Aorta (tissue), 5 donors: ENCODE measurements around the gene BAIAP2L2. TPM values are rescaled to one million over a fixed set of nuclear protein-coding genes. Genes with fewer than 3 reads are reported as not detected.

Source experiments
- ATAC-seq: fragments of 200-7000 bp; cut with Tn5 transposase; one replicate; pipeline ENCODE4 v1.9.1; 2022; ENCODE audit warnings: moderate library complexity; ENCODE audit not compliant: low FRiP score
- DNase-seq, 2 donors: peaks; one replicate each; pipeline ENCODE4 v3.0.0-alpha.2; 2020
- H3K27ac ChIP-seq, 2 donors: one replicate each; pipeline ENCODE4 v1.5.1; 2013; ENCODE audit warnings: low read length in 2 of 2, mild to moderate bottlenecking in 2 of 2, moderate library complexity in 2 of 2, control low read depth in 1 of 2, inconsistent platforms in 1 of 2, low read depth in 1 of 2
- H3K27me3 ChIP-seq, 2 donors: one replicate each; pipeline ENCODE4 v1.6.1; 2013; ENCODE audit warnings: control low read depth in 1 of 2, low read length in 1 of 2, mild to moderate bottlenecking in 1 of 2, moderate library complexity in 1 of 2; ENCODE audit not compliant: insufficient read depth in 2 of 2, control insufficient read depth in 1 of 2
- H3K36me3 ChIP-seq, 2 donors: one replicate each; pipeline ENCODE4 v1.6.1; 2013; ENCODE audit warnings: control low read depth in 1 of 2, low read length in 1 of 2, mild to moderate bottlenecking in 1 of 2; ENCODE audit not compliant: insufficient read depth in 2 of 2, control insufficient read depth in 1 of 2
- H3K4me1 ChIP-seq, 2 donors: one replicate each; pipeline ENCODE4 v1.6.1; 2013; ENCODE audit warnings: low read length in 2 of 2, control low read depth in 1 of 2, mild to moderate bottlenecking in 1 of 2, moderate library complexity in 1 of 2; ENCODE audit not compliant: insufficient read depth in 2 of 2, control insufficient read depth in 1 of 2
- H3K4me3 ChIP-seq, 2 donors: one replicate each; pipeline ENCODE4 v1.5.1; 2013; ENCODE audit warnings: low read length in 2 of 2, control low read depth in 1 of 2, mild to moderate bottlenecking in 1 of 2
- H3K9me3 ChIP-seq: one replicate; pipeline ENCODE4 v1.6.1; 2013; ENCODE audit warnings: mild to moderate bottlenecking, low read length; ENCODE audit not compliant: control insufficient read depth
- WGBS, 2 donors: extraction: QIAGEN DNeasy Blood & Tissue Kit; methylation state at CpG; one replicate each; pipeline ENCODE4 v1.1.7; 2013; 5-methylcytosine and 5-hydroxymethylcytosine counted together
- intact Hi-C, 2 donors: fragments of 100-400 bp; cut with DNase I; formaldehyde crosslinking; loops; one replicate each; pipeline versions ENCODE4 v1.14.2 to v1.15.0; 2022
- polyA plus RNA-seq, 2 donors: library from polyadenylated mRNA; stranded (reverse); fragments of 200-250 nt; gene quantifications; one replicate each; pipeline ENCODE4 v1.2.3, GENCODE V29; 2013
- total RNA-seq, 2 donors: library from RNA; stranded (reverse); fragmentation: NEBNext Ultra II Directional; extraction: Animal tissue kit (Norgen Biotek cat#: 25700); gene quantifications; one replicate each; pipeline ENCODE4 v1.2.1, GENCODE V29; 2021
- donor health status: healthy with polysubstance abuse.
- donor health status: Bipolar disorder and iron deficiency.
- donor health status: DM: no; HTN: no; CAD: no.
- donor health status: DM: no; HTN: no; CAD: no.
- donor health status: DM: yes; HTN: yes; CAD: no.

Gene BAIAP2L2
- total and polyA plus RNA-seq, 4 donors, result 0.26 to 11.9 (median 1.4) TPM

- intact Hi-C loops, result loop anchor here (2.0 kb wide), 1 partner anchor 514 kb away; the partner anchor contains the start of gene DMC1 (in 2 of the 2)
- DNase-seq (peak; percentile 93 to 96), ATAC-seq (peak; percentile 92)
- Histone ChIP-seq H3K4me3 (peak within 1 kb of the TSS; percentile 17 to 54), H3K27ac (peak within 1 kb of the TSS; percentile 53 to 93), H3K9me3 (no peaks in the 10 kb centered on the region), H3K36me3 (peaks cover 0 to 2% of the 10 kb centered on the region in 2 donors), H3K4me1 (no peaks in the 10 kb centered on the region), H3K27me3 (no peaks in the 10 kb centered on the region)
- 1% methylated on average over 46 to 47 of the region's 47 CpGs for WGBS, 2 donors
Measured at GRCh38 chr22:38056969-38057891, 53.3 kb downstream of the BAIAP2L2 start, which contains the start of gene PICK1. PICK1 (plus strand) TSS chr22:38057404; CDS start chr22:38057810, 406 bp downstream.

GRCh38 chr22:38051900-38052862 is 58.3 kb downstream of the BAIAP2L2 start:
- H3K36me3 ChIP-seq, result no peaks in the 10 kb centered on the region
- no peaks in the 10 kb centered on the region for H3K9me3 ChIP-seq
- 28 to 29% methylated on average over 30 of the region's 30 CpGs for WGBS, 2 donors
- H3K4me1 ChIP-seq, result no peaks in the 10 kb centered on the region
- no peaks in the 10 kb centered on the region for H3K27me3 ChIP-seq
- no peak overlapping the region for H3K27ac ChIP-seq
- peak; percentile 83 to 93 for DNase-seq
- intact Hi-C loops, result loop anchor here (5.0 kb wide), 1 partner anchor 300 kb away; no protein-coding TSS in a partner anchor
- ATAC-seq, result peak; percentile 86
- H3K4me3 ChIP-seq, result no peak overlapping the region

- H3K27me3 ChIP-seq, result no peaks in the 10 kb centered on the region
- intact Hi-C loops, result loop anchor here (5.0 kb wide), 1 partner anchor 301 kb away; no protein-coding TSS in a partner anchor
- H3K9me3 ChIP-seq, result no peaks in the 10 kb centered on the region
- DNase-seq (no peak), ATAC-seq (no peak)
- WGBS, 2 donors, result 82 to 87% methylated on average over 8 of the region's 8 CpGs
- H3K27ac ChIP-seq, result no peak overlapping the region
- no peak overlapping the region for H3K4me3 ChIP-seq
- H3K36me3 ChIP-seq, result no peaks in the 10 kb centered on the region
- no peaks in the 10 kb centered on the region for H3K4me1 ChIP-seq
Measured at GRCh38 chr22:38051261-38051660, 59.2 kb downstream of the BAIAP2L2 start.

GRCh38 chr22:38050720-38051119 is 59.8 kb downstream of the BAIAP2L2 start:
- Histone ChIP-seq H3K9me3 (no peaks in the 10 kb centered on the region), H3K36me3 (no peaks in the 10 kb centered on the region), H3K4me3 (no peak overlapping the region), H3K4me1 (no peaks in the 10 kb centered on the region), H3K27ac (no peak overlapping the region), H3K27me3 (no peaks in the 10 kb centered on the region)
- DNase-seq, result no peak
- WGBS, 2 donors, result 88 to 92% methylated on average over 6 to 7 of the region's 7 CpGs
- intact Hi-C loops, result loop anchor here (5.0 kb wide), 1 partner anchor 302 kb away; no protein-coding TSS in a partner anchor
- ATAC-seq, result no peak

GRCh38 chr22:38049812-38050619 is 60.5 kb downstream of the BAIAP2L2 start:
- Histone ChIP-seq H3K27me3 (no peaks in the 10 kb centered on the region), H3K4me3 (no peak overlapping the region), H3K27ac (no peak overlapping the region), H3K9me3 (no peaks in the 10 kb centered on the region), H3K4me1 (no peaks in the 10 kb centered on the region), H3K36me3 (no peaks in the 10 kb centered on the region)
- no peak for DNase-seq
- intact Hi-C loops, result loop anchor here (5.0 kb wide), 1 partner anchor 302 kb away; no protein-coding TSS in a partner anchor
- no peak for ATAC-seq
- WGBS, 2 donors, result 83% methylated on average over 18 to 20 of the region's 20 CpGs

GRCh38 chr22:38046070-38046748 is 64.3 kb downstream of the BAIAP2L2 start:
- H3K4me1 ChIP-seq, result no peaks in the 10 kb centered on the region
- intact Hi-C loops, result no loop called here
- H3K27ac ChIP-seq, result no peak overlapping the region
- DNase-seq (no peak), ATAC-seq (no peak)
- no peaks in the 10 kb centered on the region for H3K9me3 ChIP-seq
- WGBS, 2 donors, result 74 to 75% methylated on average over 14 of the region's 14 CpGs
- H3K4me3 ChIP-seq, result no peak overlapping the region
- H3K36me3 ChIP-seq, result no peaks in the 10 kb centered on the region
- no peaks in the 10 kb centered on the region for H3K27me3 ChIP-seq

- no peak for ATAC-seq
- H3K4me1 ChIP-seq, result no peaks in the 10 kb centered on the region
- no peak for DNase-seq
- H3K27me3 ChIP-seq, result no peaks in the 10 kb centered on the region
- H3K4me3 ChIP-seq, result no peak overlapping the region
- no peak overlapping the region for H3K27ac ChIP-seq
- no peaks in the 10 kb centered on the region for H3K9me3 ChIP-seq
- no peaks in the 10 kb centered on the region for H3K36me3 ChIP-seq
- WGBS, 2 donors, result 92 to 94% methylated on average over 16 of the region's 16 CpGs
- intact Hi-C loops, result no loop called here
Measured at GRCh38 chr22:38043151-38044039, 67.1 kb downstream of the BAIAP2L2 start.
